ENCODE measurements around the gene OR52E1. TPM values are rescaled to one million over a fixed set of nuclear protein-coding genes. Genes with fewer than 3 reads are reported as not detected.

OR52E1 gene
- total and polyA plus RNA-seq, 2 of the 4 experiments (the other 2 are of a cell fraction) = not detected

DNA sequence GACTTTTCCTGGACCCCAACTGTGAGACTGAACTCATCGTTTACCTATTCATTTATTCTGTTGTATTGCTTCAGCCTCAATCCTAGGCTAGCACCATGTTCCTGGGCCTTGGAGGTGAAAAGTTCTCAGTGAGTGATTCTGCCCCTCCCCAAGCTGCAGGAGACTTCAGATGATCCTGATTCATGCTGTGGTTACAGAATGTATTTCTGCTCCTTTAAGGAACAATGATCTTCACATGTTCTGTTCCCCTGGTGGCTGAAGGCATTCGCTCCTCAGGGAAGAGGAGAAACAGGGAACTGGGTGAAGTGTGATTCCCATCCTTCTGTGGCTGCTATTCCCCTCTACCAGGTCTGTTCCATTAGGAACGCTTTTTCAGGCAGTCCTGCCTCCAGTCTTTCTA, 2.4 kb downstream of the OR52E1 start:
- Histone ChIP-seq H3K4ac (ENCODE audit: low read depth, low read length) (no peak overlapping the region), H3K9me3 (ENCODE audit: control insufficient read depth, insufficient read depth, low read length) (no peaks in the 10 kb centered on the region), H3K18ac (ENCODE audit: low read depth, low read length) (no peak overlapping the region), H3K4me2 (ENCODE audit: low read depth, low read length) (no peak overlapping the region), H3K4me1 (ENCODE audit: control insufficient read depth, insufficient read depth, low read length) (no peaks in the 10 kb centered on the region), H4K20me1 (ENCODE audit: insufficient read depth, low read length) (no peaks in the 10 kb centered on the region), H2AK5ac (ENCODE audit: low read depth, low read length) (no peak overlapping the region), H4K5ac (ENCODE audit: low read depth, low read length) (no peak overlapping the region), H3K27ac (ENCODE audit: insufficient read depth, low read length) (no peak overlapping the region), H3K23ac (ENCODE audit: low read depth, low read length) (no peak overlapping the region), H2AK9ac (replicated peaks; ENCODE audit: low read depth, low read length, poor library complexity) (no peak overlapping the region), H3K9me1 (ENCODE audit: insufficient read depth, low read length) (no peaks in the 10 kb centered on the region), H3K4me3 (ENCODE audit: insufficient read depth, low read depth, low read length) (no peak overlapping the region), H3K56ac (ENCODE audit: extremely low read depth, insufficient read depth, low read length) (no peak overlapping the region), H3K9ac (ENCODE audit: low read depth, low read length) (no peak overlapping the region), H2BK15ac (ENCODE audit: low read depth, low read length) (no peak overlapping the region), H3K14ac (replicated peaks; ENCODE audit: low read depth, low read length) (no peak overlapping the region), H4K8ac (ENCODE audit: low read depth in 2 of 2, low read length in 2 of 2) (no peak overlapping the region), H3K36me3 (ENCODE audit: control insufficient read depth, insufficient read depth, low read length) (no peaks in the 10 kb centered on the region), H2AFZ (replicated peaks; ENCODE audit: low read length, poor library complexity) (peak overlapping the region; percentile 33), H3K27me3 (ENCODE audit: control insufficient read depth, insufficient read depth, low read length) (no peaks in the 10 kb centered on the region), H3K79me1 (ENCODE audit: low read depth in 1 of 2, low read length in 2 of 2) (no peaks in the 10 kb centered on the region), H2BK120ac (ENCODE audit: low read depth, low read length) (no peak overlapping the region), H2BK5ac (ENCODE audit: low read depth, low read length, poor library complexity, severe bottlenecking) (no peak overlapping the region), H4K91ac (ENCODE audit: insufficient read depth, low read depth, low read length) (no peak overlapping the region), H2BK20ac (ENCODE audit: low read depth, low read length) (no peak overlapping the region)
- ATAC-seq (ENCODE audit: low read depth) (no peak), DNase-seq (no peak)
- in situ Hi-C loops (cut with MboI; ENCODE audit: low sequenced_read_pairs) (no loop called here), dilution Hi-C loops (cut with HindIII; ENCODE audit: low sequenced_read_pairs, unreplicated experiment) (no loop called here), intact Hi-C loops (cut with micrococcal nuclease) (no loop called here)
- POLR2A ChIA-PET (ENCODE audit: unreplicated experiment) = no interaction called here
- BruUV-seq (replicated peaks) = no TSS peak
- WGBS, 2 experiments (ENCODE audit: extremely low coverage in 2 of 2, insufficient read length in 1 of 2) = no CpG with 5 or more reads among the region's 3 CpGs
- TF ChIP-seq SMC3 (IDR thresholded peaks at IDR 0.05; ENCODE audit: low read depth, low read length) (no peak), MXI1 (IDR thresholded peaks at IDR 0.05; ENCODE audit: borderline replicate concordance, low read depth, low read length) (no peak), RAD21 (IDR thresholded peaks at IDR 0.05; ENCODE audit: low read length) (no peak), POLR2A (IDR thresholded peaks at IDR 0.05; ENCODE audit: low read depth, low read length) (no peak), CEBPB (IDR thresholded peaks at IDR 0.05; ENCODE audit: low read depth, low read length) (no peak), FOS (IDR thresholded peaks at IDR 0.05; ENCODE audit: low read depth, low read length) (no peak), MAFK (IDR thresholded peaks at IDR 0.05; ENCODE audit: low read depth, low read length) (no peak), RCOR1 (IDR thresholded peaks at IDR 0.05; ENCODE audit: insufficient replicate concordance, low read length) (no peak), MAZ (IDR thresholded peaks at IDR 0.05; ENCODE audit: borderline replicate concordance, low read depth, low read length) (no peak), RFX5 (IDR thresholded peaks at IDR 0.05; ENCODE audit: low read depth, low read length) (no peak), CHD1 (IDR thresholded peaks at IDR 0.05; ENCODE audit: low read depth, low read length) (no peak), BHLHE40 (IDR thresholded peaks at IDR 0.05; ENCODE audit: low read depth, low read length) (no peak), NFE2L2 (IDR thresholded peaks at IDR 0.05; ENCODE audit: low read depth, low read length) (no peak)
- TF ChIP-seq, protein P1, sequence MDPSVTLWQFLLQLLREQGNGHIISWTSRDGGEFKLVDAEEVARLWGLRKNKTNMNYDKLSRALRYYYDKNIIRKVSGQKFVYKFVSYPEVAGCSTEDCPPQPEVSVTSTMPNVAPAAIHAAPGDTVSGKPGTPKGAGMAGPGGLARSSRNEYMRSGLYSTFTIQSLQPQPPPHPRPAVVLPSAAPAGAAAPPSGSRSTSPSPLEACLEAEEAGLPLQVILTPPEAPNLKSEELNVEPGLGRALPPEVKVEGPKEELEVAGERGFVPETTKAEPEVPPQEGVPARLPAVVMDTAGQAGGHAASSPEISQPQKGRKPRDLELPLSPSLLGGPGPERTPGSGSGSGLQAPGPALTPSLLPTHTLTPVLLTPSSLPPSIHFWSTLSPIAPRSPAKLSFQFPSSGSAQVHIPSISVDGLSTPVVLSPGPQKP (IDR thresholded peaks at IDR 0.05; ENCODE audit: borderline replicate concordance, low read depth, low read length) = no peak
- TF ChIP-seq, protein P2, sequence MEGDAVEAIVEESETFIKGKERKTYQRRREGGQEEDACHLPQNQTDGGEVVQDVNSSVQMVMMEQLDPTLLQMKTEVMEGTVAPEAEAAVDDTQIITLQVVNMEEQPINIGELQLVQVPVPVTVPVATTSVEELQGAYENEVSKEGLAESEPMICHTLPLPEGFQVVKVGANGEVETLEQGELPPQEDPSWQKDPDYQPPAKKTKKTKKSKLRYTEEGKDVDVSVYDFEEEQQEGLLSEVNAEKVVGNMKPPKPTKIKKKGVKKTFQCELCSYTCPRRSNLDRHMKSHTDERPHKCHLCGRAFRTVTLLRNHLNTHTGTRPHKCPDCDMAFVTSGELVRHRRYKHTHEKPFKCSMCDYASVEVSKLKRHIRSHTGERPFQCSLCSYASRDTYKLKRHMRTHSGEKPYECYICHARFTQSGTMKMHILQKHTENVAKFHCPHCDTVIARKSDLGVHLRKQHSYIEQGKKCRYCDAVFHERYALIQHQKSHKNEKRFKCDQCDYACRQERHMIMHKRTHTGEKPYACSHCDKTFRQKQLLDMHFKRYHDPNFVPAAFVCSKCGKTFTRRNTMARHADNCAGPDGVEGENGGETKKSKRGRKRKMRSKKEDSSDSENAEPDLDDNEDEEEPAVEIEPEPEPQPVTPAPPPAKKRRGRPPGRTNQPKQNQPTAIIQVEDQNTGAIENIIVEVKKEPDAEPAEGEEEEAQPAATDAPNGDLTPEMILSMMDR (conservative IDR thresholded peaks at IDR 0.05; ENCODE audit: low read depth, low read length) = no peak
- TF ChIP-seq, protein P3, sequence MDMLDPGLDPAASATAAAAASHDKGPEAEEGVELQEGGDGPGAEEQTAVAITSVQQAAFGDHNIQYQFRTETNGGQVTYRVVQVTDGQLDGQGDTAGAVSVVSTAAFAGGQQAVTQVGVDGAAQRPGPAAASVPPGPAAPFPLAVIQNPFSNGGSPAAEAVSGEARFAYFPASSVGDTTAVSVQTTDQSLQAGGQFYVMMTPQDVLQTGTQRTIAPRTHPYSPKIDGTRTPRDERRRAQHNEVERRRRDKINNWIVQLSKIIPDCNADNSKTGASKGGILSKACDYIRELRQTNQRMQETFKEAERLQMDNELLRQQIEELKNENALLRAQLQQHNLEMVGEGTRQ (IDR thresholded peaks at IDR 0.05; ENCODE audit: low read depth, low read length) = no peak
- CTCF ChIA-PET = no interaction called here
